Activated CD4-positive, alpha-beta T cell treated with anti-CD3 and anti-CD28 coated beads for 1 hour (primary cell): Measurements from ENCODE around the gene CAPN10.

ENCODE experiments used
- DNase-seq: peaks from one replicate; pipeline ENCODE4 v3.0.0-alpha.2; 2020

The CAPN10 gene

DNA sequence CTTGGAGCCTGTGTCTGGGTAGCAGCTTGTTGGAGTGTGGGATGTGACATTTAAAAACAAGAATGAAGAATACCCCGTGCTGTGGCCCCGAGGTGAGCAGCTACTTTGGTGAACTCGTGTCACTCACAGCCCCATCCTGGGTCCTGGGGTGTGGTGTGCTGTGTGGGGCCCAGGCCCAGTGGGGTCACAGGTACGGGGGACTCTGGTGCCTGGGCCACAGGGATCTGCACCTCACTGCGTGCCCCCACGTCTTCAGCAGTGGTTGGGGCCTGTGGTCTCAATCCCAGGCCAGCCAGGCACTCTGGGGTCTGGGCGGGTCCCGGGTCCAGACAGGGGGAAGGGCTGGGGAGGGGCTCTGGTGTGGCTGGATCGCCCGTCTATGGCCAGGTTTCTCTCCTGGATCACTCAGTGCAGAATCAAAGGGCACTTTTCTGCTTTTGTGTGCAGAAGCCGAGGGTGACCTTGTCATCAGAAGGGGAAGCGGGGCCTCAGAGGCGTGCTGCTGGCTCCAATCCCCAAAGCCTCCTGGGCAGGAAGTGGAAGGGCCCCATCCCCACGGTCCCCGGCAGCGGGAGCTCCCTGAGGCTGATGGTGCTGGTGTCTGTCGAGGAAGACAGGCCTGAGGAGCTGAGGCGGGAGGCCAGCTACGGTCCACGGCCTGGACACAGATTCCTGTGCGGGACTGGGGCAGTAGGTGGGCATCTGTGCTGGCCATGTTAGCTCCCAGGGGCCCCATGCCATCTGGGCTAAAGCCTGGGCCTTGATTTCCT is 40.2 kb downstream of the CAPN10 start:
- no peak for DNase-seq

DNA sequence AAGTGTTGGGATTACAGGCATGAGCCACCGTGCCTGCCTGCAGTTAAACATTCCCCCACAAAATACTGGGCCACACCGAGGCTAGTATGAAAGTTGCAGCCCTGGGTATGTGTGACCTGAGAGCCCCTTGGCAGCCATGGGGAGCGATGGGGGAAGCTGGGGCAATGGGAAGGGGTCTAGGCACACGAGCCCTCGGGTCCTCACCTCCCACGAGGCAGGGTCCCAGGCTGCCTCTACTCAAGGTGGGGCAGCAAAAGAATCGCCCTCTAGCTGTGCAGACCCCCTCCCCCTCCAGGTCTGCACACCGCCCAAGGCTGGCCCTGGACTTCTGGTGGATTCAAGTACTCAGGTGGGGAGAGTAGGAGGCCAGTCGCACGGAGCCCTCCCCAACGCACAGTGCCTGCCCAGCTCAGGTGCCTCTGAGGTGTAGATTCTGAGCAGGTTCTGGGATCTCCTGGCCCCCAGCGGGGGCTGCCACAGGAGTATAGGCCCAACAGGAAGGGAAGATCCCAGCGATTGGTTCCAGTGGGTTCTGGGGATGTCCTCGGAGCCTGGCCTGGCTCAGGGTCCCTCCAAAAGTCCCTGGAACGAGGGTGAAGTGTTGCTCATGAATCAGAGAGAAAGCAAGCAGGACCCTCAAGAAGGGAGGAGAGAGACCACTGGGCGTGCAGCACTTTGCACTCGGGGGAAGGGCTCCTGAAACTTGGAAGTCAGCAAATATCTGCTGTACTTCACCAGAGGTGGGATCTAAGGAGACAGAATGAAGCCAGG is 41.4 kb downstream of the CAPN10 start:
- no peak for DNase-seq

- peak; percentile 4 for DNase-seq
These were observed 41.9 kb downstream of the CAPN10 start for GRCh38 chr2:240628507-240628807.

DNA sequence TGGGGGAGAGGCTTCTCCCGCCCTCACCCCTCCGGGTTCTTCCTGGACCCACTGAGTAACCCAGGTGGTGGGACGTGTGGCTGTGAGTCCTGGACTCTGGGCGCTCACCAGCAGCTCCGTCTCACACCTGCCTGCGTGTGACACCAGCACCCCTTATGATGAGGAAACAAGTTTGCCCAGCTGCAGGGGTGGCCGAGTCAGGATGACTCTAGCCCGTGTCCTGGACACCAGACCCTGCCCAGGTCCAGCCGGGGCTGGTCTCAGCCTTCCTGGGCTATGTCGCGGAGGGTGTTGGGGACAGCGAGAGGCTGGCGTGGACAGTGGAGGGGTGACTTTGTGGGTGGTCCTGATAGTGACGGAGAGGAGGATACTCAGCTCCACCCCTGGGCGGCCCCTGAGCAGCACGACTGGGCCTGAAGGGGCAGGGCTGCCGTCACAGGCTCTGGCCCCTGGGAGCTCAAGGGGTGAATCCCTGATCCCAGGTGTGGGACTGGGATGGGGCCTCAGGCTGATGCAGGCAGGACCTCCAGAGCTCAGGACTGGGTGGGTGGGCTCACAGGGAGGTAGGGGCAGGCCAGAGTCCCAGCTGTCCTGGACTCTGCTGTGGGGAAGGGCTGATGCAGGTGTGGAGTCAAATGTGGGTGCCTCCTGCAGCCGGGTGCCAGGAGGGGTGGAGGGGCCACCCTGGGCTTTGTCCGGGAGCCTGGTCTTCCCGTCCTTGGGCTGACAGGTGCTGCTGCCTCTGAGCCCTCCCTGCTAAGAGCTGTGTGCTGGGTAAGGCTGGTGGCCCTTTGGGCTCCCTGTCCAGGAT is 42.5 kb downstream of the CAPN10 start:
- DNase-seq: peak; percentile 4

DNA sequence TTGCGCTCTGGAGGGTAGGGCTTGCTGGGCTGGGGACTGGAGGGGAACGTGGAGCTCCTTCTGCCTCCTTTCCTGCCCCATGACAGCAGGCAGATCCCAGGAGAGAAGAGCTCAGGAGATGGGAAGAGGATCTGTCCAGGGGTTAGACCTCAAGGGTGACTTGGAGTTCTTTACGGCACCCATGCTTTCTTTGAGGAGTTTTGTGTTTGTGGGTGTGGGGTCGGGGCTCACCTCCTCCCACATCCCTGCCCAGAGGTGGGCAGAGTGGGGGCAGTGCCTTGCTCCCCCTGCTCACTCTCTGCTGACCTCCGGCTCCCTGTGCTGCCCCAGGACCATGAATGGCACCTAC is 43.1 kb downstream of the CAPN10 start:
- DNase-seq: peak; percentile 1

- DNase-seq: peak; percentile 5
These were observed 43.6 kb downstream of the CAPN10 start for GRCh38 chr2:240629968-240630770.

GRCh38 chr2:240630771-240631547 is 44.4 kb downstream of the CAPN10 start:
- DNase-seq: peak; percentile 5

- DNase-seq: peak; percentile 6
These were observed 45.2 kb downstream of the CAPN10 start for GRCh38 chr2:240631548-240632305.

GRCh38 chr2:240632306-240632721 is 45.8 kb downstream of the CAPN10 start:
- peak; percentile 0 for DNase-seq

DNA sequence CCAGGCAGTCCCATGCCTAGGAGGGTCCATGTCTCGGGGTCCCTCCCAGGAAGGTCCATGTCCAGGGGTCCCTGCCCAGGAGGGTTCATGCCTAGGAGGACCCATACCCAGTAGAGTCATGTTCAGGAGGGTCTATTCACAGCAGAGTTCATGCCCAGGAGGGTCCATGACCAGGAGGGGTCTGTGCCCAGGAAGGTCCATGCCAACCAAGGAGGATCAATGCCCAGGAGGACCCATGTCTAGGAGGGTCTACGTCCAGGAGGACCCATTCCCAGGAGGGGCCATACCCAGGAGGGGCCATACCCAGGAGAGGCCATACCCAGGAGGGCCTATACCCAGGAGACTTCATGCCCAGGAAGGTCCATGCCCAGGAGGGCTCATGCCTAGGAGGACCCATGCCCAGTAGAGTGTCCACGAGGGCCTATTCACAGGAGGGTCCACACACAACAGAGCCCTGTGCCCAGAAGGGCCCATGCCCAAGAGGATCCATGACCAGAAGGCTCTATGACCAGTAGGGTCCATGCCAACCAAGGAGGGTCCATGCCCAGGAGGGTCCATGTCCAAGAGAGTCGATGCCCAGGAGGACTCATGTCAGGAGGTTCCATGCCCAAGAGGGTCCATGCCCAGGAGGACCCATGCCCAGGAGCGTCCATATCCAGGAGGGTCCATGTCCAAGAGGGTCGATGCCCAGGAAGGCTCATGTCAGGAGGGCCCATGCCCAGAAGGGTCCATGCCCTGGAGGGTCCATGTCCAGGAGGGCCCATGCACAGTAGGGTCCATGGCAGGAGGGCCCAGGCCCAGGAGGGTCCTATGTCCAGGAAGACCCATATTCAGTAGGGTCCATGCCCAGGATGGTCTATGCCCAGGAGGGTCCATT is 48.8 kb downstream of the CAPN10 start:
- peak; percentile 2 for DNase-seq

DNA sequence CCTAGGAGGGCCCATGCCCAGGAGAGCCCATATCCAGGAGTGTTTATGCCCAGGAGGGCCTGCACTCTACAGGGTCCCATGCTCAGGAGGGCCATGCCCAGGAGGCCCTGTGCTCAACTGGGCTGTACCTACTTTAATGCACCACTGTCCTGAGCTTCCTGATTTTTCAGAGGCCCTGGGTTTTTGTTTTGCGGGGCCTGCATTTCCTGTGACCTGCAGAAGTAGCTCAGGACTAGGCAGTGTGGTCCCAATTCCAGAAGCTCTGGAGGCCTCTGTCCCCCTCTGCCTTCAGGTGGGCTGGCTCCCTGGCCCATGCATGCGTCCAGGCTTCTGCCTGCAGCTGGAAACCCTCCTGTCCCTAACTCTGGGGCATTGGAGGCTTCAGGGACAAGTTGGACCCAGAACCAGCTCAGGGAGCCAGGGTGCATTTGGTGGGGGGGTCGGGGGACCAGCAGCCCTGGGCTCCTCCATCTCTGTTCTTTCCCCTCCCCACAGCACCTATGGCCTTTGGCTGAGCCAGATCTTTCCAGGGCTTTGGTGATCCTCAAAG is 49.5 kb downstream of the CAPN10 start:
- no peak for DNase-seq

DNA sequence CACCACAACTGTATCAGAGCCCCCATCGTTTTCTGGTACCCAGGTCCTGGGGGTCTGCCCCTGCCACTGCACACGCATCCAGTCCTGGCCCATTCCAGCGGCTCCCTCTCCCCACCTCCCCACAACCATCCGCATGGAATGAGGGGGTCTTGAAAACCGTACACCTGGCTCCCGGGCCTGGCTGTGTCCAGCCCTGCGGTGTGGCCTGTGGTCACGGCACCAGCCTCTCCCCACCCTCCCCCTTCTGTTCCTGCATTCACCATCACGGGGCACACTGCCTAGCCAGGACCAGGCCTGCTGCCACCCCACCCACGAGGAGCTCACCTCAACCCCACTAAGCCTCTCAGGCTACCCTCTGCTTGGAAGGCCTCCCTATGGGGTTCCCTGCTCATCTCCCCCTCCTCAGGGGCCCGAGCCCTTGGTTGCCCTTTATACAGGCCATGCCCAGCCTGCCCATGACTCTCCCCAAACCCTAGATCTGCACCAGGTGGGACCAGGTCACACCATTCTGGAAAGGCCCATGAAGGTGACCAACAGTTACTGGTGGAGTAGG is 50.1 kb downstream of the CAPN10 start:
- DNase-seq: no peak

GRCh38 chr2:240637116-240637900 is 50.8 kb downstream of the CAPN10 start:
- no peak for DNase-seq

DNA sequence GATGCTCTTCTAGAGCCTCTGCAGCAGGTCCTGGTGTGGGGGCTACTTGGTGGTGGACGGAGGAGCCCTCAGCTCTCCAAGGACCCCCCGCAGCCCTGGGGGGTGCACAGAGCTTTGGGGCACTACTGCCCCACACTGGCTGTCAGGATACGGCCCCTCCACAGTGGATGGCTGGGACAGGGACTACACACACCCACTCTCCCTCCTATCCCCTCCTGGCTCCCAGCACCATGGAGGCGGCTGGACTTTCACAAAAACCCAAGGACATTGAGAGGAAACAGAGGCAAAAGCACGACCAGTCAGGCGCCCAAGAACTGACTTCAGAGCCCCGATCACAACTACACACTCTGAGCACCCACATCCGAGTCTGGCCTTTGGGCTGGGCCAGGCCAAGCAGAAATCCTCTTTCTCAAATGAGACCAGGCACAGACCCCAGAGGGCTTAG is 51.4 kb downstream of the CAPN10 start:
- DNase-seq: no peak

DNA sequence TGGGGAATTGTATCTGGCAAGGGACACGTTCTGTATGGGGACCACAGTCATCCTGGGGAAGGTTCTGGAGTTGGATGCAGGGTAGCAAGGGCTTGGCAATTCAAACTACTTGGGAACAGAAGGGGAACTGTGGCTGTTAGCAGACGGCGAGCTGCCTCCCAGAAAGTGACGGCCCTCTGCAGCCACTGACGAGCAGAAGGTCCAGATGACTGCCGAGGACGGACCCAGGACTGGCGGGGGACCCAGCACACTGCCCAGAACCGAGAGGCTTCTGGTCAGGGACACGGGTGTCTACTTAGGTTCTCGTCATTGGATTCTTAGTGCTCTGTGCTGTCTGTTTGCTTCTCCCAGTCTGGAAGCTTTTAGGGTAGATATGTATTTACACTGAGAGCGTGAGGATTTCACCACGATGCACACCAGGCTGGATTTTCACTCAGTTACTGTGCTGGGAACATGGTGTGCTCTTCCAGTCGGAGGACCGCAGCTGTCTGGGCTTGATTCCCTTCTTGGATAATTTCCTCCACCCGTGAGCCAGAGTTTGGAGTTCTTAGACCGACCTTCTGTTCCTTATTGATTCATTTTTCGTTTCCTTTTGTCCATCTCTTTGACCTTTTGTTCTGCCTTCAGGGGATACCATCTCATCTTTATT is 52.1 kb downstream of the CAPN10 start:
- DNase-seq: no peak

DNA sequence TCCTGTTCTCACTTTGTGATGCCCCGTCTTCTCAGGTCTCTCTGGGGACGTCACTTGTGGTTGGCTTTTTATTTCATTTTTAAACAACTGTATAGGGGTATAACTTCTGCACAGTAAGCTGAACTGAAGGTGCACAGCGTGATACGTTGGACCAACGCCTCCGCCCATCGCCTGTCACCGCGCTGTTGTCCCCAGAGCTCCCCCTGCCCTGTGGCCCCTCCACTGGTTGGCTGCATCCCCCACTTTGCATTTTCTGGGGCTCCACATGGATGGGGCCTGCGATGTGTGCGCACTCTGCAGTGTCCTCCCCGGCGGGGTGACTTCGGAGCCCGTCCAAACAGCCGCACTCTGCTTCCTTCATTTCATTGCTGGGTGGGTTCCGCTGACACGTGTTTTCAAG is 53.0 kb downstream of the CAPN10 start:
- DNase-seq: no peak

DNA sequence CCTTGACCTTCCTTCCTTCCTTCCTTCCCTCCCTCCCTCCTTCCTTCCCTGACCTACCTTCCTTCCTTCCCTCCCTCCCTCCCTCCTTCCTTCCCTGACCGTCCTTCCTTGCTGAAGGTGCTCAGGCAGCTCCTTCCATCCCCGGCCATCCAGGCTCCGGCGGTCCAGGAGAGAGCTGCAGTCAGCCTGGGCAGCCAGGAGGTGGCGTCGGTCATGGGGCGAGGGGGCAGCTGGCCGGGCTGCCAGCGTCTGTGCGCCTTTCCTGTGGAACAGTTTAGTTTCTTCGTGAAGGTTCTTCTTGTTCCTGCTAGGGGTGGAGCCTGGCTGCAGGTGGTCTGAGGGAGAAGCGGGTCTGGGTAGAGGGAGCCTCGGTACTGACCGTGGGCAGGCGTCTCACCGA is 54.4 kb downstream of the CAPN10 start:
- DNase-seq: no peak
